SU-DHL-6 (cell line): ENCODE measurements around the gene PNMT.

ENCODE experiments used
- H2AFZ ChIP-seq: fragments of 200-600 bp; sonication (generic); 2 replicates; pipeline ENCODE4 v1.6.1; 2014; ENCODE audit warnings: low read depth, mild to moderate bottlenecking, moderate library complexity, mixed read lengths, antibody characterized with exemption, low read length; ENCODE audit not compliant: severe bottlenecking
- H3F3A ChIP-seq: fragments of 200-600 bp; shearing (Covaris generic); 2 replicates; pipeline ENCODE4 v1.6.0; 2016; ENCODE audit warnings: antibody characterized with exemption, mild to moderate bottlenecking; ENCODE audit not compliant: insufficient read depth
- H3K27ac ChIP-seq: fragments of 200-600 bp; sonication (generic); 2 replicates; pipeline ENCODE4 v1.5.1; 2016; ENCODE audit warnings: low read depth, mild to moderate bottlenecking, low read length, moderate library complexity, mixed read lengths
- H3K27me3 ChIP-seq: fragments of 200-600 bp; sonication (generic), shearing (Covaris generic); 2 replicates; pipeline ENCODE4 v1.6.0; 2014; ENCODE audit warnings: mild to moderate bottlenecking, low read length
- H3K36me3 ChIP-seq: fragments of 200-600 bp; sonication (generic); 2 replicates; pipeline ENCODE4 v1.6.1; 2014; ENCODE audit warnings: mild to moderate bottlenecking, low read length, mixed read lengths
- H3K4me2 ChIP-seq: fragments of 300-600, 200-600 bp; shearing (Covaris generic), sonication (generic); 2 replicates; pipeline ENCODE4 v1.6.0; 2014; ENCODE audit warnings: low read length, low read depth, mild to moderate bottlenecking; ENCODE audit not compliant: poor library complexity, severe bottlenecking
- H3K4me3 ChIP-seq: fragments of 200-600 bp; sonication (generic); 2 replicates; pipeline ENCODE4 v1.5.1; 2014; ENCODE audit warnings: antibody characterized with exemption, low read length, mild to moderate bottlenecking, mixed read lengths; ENCODE audit not compliant: insufficient read depth, poor library complexity, severe bottlenecking
- H3K79me2 ChIP-seq: fragments of 200-600 bp; sonication (generic); 2 replicates; pipeline ENCODE4 v1.6.1; 2014; ENCODE audit warnings: mild to moderate bottlenecking, low read length, moderate library complexity; ENCODE audit not compliant: insufficient read depth
- H3K9ac ChIP-seq: fragments of 200-600 bp; sonication (generic); 2 replicates; pipeline ENCODE4 v1.7.0; 2014; ENCODE audit warnings: mild to moderate bottlenecking, low read length
- H3K9me2 ChIP-seq: fragments of 200-600 bp; sonication (generic); replicated peaks from 2 replicates; pipeline ENCODE4 v1.6.1; 2014; ENCODE audit warnings: low read length; ENCODE audit not compliant: insufficient read depth
- H3K9me3 ChIP-seq: fragments of 200-600 bp; sonication (generic); 2 replicates; pipeline ENCODE4 v1.6.1; 2014; ENCODE audit warnings: low read length, mixed read lengths; ENCODE audit not compliant: insufficient read depth
- H4K20me1 ChIP-seq: fragments of 200-600 bp; sonication (generic); 2 replicates; pipeline ENCODE4 v1.6.1; 2014; ENCODE audit warnings: low read depth, mild to moderate bottlenecking, antibody characterized with exemption, low read length, moderate library complexity, mixed read lengths
- EZH2phosphoT487 ChIP-seq: fragments of 200-600 bp; sonication (generic), shearing (Covaris generic); conservative IDR thresholded peaks from 2 replicates; pipeline ENCODE4 v1.6.1; 2018; ENCODE audit warnings: mild to moderate bottlenecking, antibody characterized with exemption, low read length, moderate library complexity, mixed read lengths
- TF ChIP-seq, protein P1 (sequence below): fragments of 200-600 bp; sonication (generic); IDR thresholded peaks from one replicate; pipeline ENCODE4 v1.5.1; 2017; ENCODE audit warnings: antibody characterized with exemption, mild to moderate bottlenecking, low read length, moderate library complexity; ENCODE audit not compliant: insufficient read depth, poor library complexity, severe bottlenecking

Gene PNMT

DNA sequence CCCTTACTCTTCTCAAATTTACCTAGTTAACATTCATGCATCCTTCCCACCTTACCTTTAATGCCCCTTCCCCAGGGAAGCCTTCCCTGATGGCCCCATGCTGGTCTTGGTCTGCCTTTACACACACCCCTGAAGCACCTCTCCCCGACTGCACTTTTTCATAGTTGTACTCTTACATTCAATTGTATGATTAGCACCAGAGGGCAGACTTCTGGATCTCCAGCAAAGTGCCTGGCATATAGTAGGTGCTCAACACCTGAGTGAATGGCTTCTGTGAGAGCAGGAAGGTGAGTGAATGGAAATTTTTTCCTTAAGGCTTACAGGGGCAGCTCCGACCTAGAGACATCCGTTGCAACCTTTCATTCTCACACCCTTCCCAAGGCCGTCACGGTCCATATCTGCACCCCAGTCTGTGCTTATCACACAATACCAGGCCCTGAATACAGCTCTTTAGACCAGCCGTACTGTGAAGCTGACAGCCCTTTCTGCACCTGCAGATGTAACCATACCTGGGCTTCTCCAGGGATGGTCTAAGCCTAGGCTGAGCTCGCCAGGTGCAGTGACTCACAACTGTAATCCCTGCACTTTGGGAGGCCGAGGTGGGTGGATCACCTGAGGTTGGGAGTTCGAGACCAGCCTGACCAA, 15.2 kb downstream of the PNMT start:
- Histone ChIP-seq H3K79me2 (no peaks in the 10 kb centered on the region), H2AFZ (no peak overlapping the region), H3K4me3 (no peak overlapping the region)

DNA sequence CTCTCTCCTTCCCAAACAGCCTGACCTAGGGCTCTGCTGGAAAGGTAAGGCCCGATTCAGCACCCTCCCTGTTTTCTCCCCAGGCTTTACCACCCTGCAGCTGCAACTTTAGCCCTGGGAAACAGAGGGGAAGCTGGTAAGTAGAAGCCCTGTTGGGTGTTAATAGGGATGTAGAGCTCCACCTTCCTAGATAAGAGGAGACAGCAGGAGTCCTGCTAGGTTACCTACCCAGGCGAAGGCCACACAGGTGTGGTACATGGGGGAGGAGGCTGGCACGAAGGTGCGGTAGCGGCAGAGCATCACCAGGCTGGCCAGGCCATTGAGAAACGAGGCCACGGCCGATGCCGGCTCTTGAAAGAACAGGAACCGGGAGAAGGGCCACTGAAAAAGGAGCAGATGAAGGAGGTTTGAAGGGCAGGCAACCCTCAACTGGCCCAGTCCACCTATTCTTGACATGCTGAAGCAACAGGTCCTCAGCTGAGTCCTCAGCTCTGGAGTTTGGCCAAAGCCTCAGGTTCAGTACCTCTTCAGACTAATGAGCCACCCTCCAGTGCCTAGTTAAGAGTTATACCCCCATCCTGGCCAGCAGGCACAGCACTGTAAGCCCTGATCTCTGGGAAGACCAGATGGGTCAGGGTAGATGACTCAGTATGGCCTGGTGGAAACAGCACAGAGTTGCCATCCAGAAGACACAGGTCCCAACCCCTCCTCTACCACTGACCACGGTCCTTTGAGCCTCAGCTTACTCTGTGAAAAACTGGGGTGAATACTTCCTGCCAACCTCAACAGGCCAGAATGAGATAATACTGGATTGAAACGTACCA, 16.3 kb downstream of the PNMT start:
- Histone ChIP-seq H3K9me2 (no peaks in the 10 kb centered on the region), H2AFZ (no peak overlapping the region), H3F3A (peaks cover 11% of the 10 kb centered on the region; the same call in 1 of the 2 replicates), H3K36me3 (no peaks in the 10 kb centered on the region), H3K4me2 (no peak overlapping the region), H3K9me3 (no peaks in the 10 kb centered on the region), H4K20me1 (no peaks in the 10 kb centered on the region), H3K79me2 (no peaks in the 10 kb centered on the region), H3K9ac (no peak overlapping the region), H3K4me3 (no peak overlapping the region), H3K27ac (no peak overlapping the region), H3K27me3 (no peaks in the 10 kb centered on the region)
- no peak for TF ChIP-seq EZH2phosphoT487
- TF ChIP-seq, protein P1, sequence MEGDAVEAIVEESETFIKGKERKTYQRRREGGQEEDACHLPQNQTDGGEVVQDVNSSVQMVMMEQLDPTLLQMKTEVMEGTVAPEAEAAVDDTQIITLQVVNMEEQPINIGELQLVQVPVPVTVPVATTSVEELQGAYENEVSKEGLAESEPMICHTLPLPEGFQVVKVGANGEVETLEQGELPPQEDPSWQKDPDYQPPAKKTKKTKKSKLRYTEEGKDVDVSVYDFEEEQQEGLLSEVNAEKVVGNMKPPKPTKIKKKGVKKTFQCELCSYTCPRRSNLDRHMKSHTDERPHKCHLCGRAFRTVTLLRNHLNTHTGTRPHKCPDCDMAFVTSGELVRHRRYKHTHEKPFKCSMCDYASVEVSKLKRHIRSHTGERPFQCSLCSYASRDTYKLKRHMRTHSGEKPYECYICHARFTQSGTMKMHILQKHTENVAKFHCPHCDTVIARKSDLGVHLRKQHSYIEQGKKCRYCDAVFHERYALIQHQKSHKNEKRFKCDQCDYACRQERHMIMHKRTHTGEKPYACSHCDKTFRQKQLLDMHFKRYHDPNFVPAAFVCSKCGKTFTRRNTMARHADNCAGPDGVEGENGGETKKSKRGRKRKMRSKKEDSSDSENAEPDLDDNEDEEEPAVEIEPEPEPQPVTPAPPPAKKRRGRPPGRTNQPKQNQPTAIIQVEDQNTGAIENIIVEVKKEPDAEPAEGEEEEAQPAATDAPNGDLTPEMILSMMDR: no peak

More for the DNA sequence above, 15.2 kb downstream of the PNMT start:
- Histone ChIP-seq H3K36me3 (no peaks in the 10 kb centered on the region), H3K27me3 (no peaks in the 10 kb centered on the region), H4K20me1 (no peaks in the 10 kb centered on the region), H3K4me2 (no peak overlapping the region), H3K9ac (no peak overlapping the region), H3K9me2 (no peaks in the 10 kb centered on the region), H3K27ac (no peak overlapping the region), H3K9me3 (no peaks in the 10 kb centered on the region), H3F3A (peaks cover 9% of the 10 kb centered on the region; the same call in 1 of the 2 replicates)
- TF ChIP-seq, protein P1: no peak
- no peak for TF ChIP-seq EZH2phosphoT487

DNA sequence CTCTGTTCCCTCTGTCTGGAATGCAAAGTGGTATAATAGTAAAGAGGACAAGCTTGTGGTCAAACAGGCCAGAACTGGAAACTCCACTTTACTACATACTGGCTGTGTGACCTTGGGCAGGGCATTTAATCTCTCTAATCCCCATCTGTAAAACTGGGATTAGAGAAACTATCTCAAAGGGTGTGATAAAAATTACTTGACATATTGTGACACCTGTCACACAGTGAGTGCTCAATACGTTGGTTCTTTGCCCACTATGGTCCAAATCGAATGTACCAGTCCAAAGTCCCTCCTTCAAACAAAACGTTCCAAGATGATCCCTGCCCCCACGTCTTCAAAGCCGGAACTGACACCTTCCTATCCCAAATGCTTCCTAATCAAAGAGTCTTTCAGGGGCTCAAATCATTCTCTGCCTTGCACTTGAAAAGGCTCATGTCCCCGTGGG, 18.9 kb downstream of the PNMT start:
- no peaks in the 10 kb centered on the region for H3K79me2 ChIP-seq
- H2AFZ ChIP-seq: peak overlapping the region; percentile 77
- H3K9me2 ChIP-seq: no peaks in the 10 kb centered on the region
- H3K36me3 ChIP-seq: no peaks in the 10 kb centered on the region
- peak overlapping the region; percentile 90 for H3K27ac ChIP-seq
- peak overlapping the region; percentile 76 for H3K4me3 ChIP-seq
- no peaks in the 10 kb centered on the region for H3K9me3 ChIP-seq
- peaks cover 11% of the 10 kb centered on the region; the same call in 1 of the 2 replicates for H3F3A ChIP-seq
- peak overlapping the region; percentile 95 for H3K4me2 ChIP-seq
- peak overlapping the region; percentile 65 for H3K9ac ChIP-seq
- H3K27me3 ChIP-seq: no peaks in the 10 kb centered on the region
- TF ChIP-seq EZH2phosphoT487: no peak
- TF ChIP-seq, protein P1: no peak
- no peaks in the 10 kb centered on the region for H4K20me1 ChIP-seq
